ACC112 (cell line): ENCODE measurements around the gene RNF31.

Experiments used
- H2AFZ ChIP-seq: fragments of 200-600 bp; sonication (generic); one replicate; pipeline ENCODE4 v1.6.0; 2017; ENCODE audit warnings: antibody characterized with exemption, low read length; ENCODE audit not compliant: unreplicated experiment
- H3K27ac ChIP-seq: fragments of 200-600 bp; sonication (generic); 2 replicates; pipeline ENCODE4 v1.5.1; 2014; ENCODE audit warnings: low read depth, mild to moderate bottlenecking, antibody characterized with exemption, low read length, moderate library complexity
- H3K27me3 ChIP-seq: fragments of 200-600 bp; sonication (generic); 2 replicates; pipeline ENCODE4 v1.6.1; 2014; ENCODE audit warnings: mild to moderate bottlenecking, antibody characterized with exemption, low read length, moderate library complexity, mixed read lengths; ENCODE audit not compliant: insufficient read depth
- H3K36me3 ChIP-seq: fragments of 200-600 bp; sonication (generic); 2 replicates; pipeline ENCODE4 v1.6.1; 2016; ENCODE audit warnings: mild to moderate bottlenecking, antibody characterized with exemption, low read length, moderate library complexity, mixed read lengths; ENCODE audit not compliant: insufficient read depth
- H3K4me1 ChIP-seq: fragments of 200-600 bp; sonication (generic); one replicate; pipeline ENCODE4 v1.6.1; 2016; ENCODE audit warnings: low read length, mixed read lengths; ENCODE audit not compliant: insufficient read depth, unreplicated experiment, control insufficient read depth
- H3K4me3 ChIP-seq: fragments of 200-600 bp; sonication (generic); 2 replicates; pipeline ENCODE4 v1.5.1; 2014; ENCODE audit warnings: mild to moderate bottlenecking, low read depth, low read length
- H3K79me2 ChIP-seq: fragments of 200-600 bp; sonication (generic); one replicate; pipeline ENCODE4 v1.6.0; 2016; ENCODE audit warnings: low read length; ENCODE audit not compliant: control insufficient read depth, unreplicated experiment, insufficient read depth

RNF31 gene

DNA sequence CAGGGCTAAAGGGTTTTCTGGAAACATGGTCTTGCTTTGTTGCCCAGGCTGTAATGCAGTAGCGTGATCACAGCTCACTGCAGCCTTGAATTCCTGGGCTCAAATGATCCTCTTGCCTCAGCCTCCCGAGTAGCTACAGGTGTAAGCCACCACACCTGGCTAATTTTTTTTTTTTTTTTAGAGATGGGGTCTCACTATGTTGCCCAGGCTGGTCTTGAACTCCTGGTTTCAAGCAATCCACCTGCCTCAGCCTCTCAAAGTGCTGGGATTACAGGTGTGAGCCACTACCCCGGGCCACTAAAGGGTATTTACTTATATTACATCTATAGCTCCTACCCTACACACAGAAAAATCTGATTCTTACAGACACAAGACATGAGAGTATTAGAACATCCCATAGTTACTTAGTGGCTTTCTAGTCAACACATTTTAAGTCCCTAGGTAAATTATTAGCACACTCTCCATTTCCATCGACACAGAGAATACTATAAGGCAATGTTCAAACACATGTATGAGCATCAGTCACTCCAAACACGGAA is 38.9 kb upstream of the RNF31 start:
- H3K36me3 ChIP-seq: no peaks in the 10 kb centered on the region
- no peak overlapping the region for H3K27ac ChIP-seq
- H2AFZ ChIP-seq: no peak overlapping the region
- H3K79me2 ChIP-seq: no peaks in the 10 kb centered on the region
- no peaks in the 10 kb centered on the region for H3K27me3 ChIP-seq
- no peak overlapping the region for H3K4me3 ChIP-seq
- peaks cover 9% of the 10 kb centered on the region for H3K4me1 ChIP-seq

- no peaks in the 10 kb centered on the region for H3K36me3 ChIP-seq
- H3K27ac ChIP-seq: no peak overlapping the region
- H3K79me2 ChIP-seq: no peaks in the 10 kb centered on the region
- H3K27me3 ChIP-seq: no peaks in the 10 kb centered on the region
- H3K4me3 ChIP-seq: no peak overlapping the region
- H3K4me1 ChIP-seq: peaks cover 9% of the 10 kb centered on the region
- no peak overlapping the region for H2AFZ ChIP-seq
Measured at GRCh38 chr14:24110060-24110459, 37.2 kb upstream of the RNF31 start.

GRCh38 chr14:24110523-24110922 is 36.8 kb upstream of the RNF31 start:
- no peak overlapping the region for H3K4me3 ChIP-seq
- H3K27ac ChIP-seq: no peak overlapping the region
- no peaks in the 10 kb centered on the region for H3K27me3 ChIP-seq
- H3K4me1 ChIP-seq: peaks cover 11% of the 10 kb centered on the region
- no peaks in the 10 kb centered on the region for H3K79me2 ChIP-seq
- H2AFZ ChIP-seq: no peak overlapping the region
- H3K36me3 ChIP-seq: no peaks in the 10 kb centered on the region

DNA sequence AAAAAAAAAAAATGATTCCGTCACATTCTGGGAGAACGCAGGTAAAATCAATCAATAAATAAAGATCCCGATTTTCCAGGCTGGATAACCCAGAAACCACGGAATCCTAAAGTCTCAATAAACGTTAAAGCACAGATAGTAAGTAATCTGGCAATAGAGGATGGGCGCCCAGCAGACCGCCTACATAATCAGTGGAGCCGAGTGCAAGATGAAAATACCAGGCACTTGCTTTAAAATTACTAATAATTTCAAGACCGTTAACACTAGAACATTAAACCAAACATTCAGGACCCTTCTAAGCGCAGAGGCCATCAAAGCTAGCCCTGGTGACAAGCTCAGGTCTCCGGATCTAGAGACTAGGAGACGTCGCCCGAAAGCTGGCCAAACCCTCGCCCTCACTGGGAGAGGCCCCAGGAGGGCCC is 33.9 kb upstream of the RNF31 start:
- H3K36me3 ChIP-seq: no peaks in the 10 kb centered on the region; the same call in 1 of the 2 replicates
- H3K79me2 ChIP-seq: no peaks in the 10 kb centered on the region
- H3K4me1 ChIP-seq: peaks cover 6% of the 10 kb centered on the region
- H3K27me3 ChIP-seq: no peaks in the 10 kb centered on the region
- H2AFZ ChIP-seq: peak overlapping the region; percentile 55
- H3K27ac ChIP-seq: peak overlapping the region; percentile 89
- peak overlapping the region; percentile 91 for H3K4me3 ChIP-seq

DNA sequence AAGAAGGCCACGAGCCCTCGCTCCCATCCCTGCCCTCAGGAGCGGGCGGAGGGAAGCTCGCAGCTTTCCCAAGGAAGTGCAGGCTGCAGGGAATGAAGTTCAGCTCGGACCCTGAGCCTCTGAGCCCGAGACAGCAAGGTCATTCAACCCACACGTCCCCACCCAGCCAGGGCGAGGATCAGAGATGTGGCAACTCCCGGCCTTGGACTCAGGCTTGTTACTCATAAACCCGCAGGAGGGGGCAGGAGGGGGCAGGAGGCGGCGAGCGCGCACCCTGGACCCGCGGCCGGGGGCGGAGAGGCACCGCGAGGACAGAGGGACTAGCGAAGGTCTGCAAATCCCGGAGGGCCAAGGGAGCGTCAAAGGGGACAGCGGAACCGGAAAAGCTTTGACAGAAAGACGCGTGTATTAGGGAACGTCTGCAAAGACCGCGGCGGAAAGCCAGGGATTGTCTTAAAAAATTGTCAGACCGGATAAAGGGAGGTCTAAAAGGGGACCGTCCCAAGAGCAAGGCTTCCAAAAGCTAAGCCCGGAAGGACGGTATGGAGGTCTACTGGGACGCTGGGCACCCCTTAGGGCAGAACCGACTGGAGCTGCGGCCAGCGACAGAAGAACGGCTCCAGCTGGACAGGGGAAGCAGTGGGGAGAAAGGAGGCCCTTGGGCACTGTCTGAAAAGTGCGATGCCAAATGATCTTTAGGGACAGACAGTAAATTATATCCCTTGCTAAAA is 33.3 kb upstream of the RNF31 start:
- peak overlapping the region; percentile 55 for H2AFZ ChIP-seq
- H3K4me1 ChIP-seq: peaks cover 6% of the 10 kb centered on the region
- H3K36me3 ChIP-seq: no peaks in the 10 kb centered on the region; the same call in 1 of the 2 replicates
- H3K27ac ChIP-seq: peak overlapping the region; percentile 89
- H3K27me3 ChIP-seq: no peaks in the 10 kb centered on the region
- peak overlapping the region; percentile 91 for H3K4me3 ChIP-seq
- H3K79me2 ChIP-seq: no peaks in the 10 kb centered on the region

- peaks cover 6% of the 10 kb centered on the region for H3K4me1 ChIP-seq
- H2AFZ ChIP-seq: peak within 1 kb of the TSS; percentile 91
- no peaks in the 10 kb centered on the region; the same call in 1 of the 2 replicates for H3K36me3 ChIP-seq
- no peaks in the 10 kb centered on the region for H3K79me2 ChIP-seq
- H3K27me3 ChIP-seq: no peaks in the 10 kb centered on the region
- peak within 1 kb of the TSS; percentile 89 for H3K27ac ChIP-seq
- H3K4me3 ChIP-seq: peak within 1 kb of the TSS; percentile 91
Measured at GRCh38 chr14:24114532-24115421, 32.5 kb upstream of the RNF31 start, which contains the start of the genes DCAF11 and NRL. DCAF11 (plus strand) TSS chr14:24114777; CDS start chr14:24115595, 818 bp downstream. NRL (minus strand) TSS chr14:24114949; CDS start chr14:24082848, 32,101 bp downstream.

DNA sequence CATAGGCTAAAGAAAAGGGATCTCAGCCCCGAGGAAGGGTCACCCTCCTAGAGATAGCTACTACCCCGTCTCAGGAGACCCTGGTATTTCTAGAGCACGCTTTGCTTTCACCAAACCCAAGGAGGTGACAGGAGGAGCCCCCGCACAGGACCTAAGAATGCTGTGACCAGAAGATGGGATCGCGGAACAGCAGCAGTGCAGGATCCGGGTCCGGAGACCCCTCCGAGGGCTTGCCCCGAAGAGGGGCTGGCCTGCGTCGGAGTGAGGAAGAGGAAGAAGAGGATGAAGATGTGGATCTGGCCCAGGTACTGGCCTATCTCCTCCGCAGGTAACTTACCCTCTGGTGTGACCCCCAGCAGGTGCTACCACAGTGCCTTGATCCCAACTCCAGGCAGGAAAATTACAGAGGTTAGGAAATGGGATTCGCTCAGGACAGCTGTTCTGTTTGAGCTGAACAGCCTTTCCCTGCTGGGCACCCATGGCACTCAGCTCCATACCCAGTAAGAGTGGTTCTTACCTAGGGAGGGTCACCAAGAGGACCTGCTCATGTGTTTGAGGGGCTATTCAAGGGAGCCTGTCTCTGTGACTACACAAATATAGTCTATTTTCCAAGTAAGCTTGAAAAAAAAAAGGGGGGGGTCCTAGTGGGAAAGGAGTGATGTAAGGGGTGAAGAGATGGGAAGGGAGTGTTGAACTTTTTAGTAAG is 31.7 kb upstream of the RNF31 start:
- Histone ChIP-seq H2AFZ (peak overlapping the region; percentile 91), H3K4me3 (peak overlapping the region; percentile 91), H3K4me1 (peaks cover 6% of the 10 kb centered on the region), H3K27me3 (no peaks in the 10 kb centered on the region), H3K79me2 (no peaks in the 10 kb centered on the region), H3K36me3 (no peaks in the 10 kb centered on the region; the same call in 1 of the 2 replicates), H3K27ac (no peak overlapping the region)

- Histone ChIP-seq H3K4me3 (peak overlapping the region; percentile 91; the same call in 1 of the 2 replicates), H3K27ac (no peak overlapping the region), H3K4me1 (peaks cover 6% of the 10 kb centered on the region), H3K79me2 (no peaks in the 10 kb centered on the region), H3K27me3 (no peaks in the 10 kb centered on the region), H3K36me3 (no peaks in the 10 kb centered on the region; the same call in 1 of the 2 replicates), H2AFZ (no peak overlapping the region)
Measured at GRCh38 chr14:24116128-24116814, 31.0 kb upstream of the RNF31 start.

DNA sequence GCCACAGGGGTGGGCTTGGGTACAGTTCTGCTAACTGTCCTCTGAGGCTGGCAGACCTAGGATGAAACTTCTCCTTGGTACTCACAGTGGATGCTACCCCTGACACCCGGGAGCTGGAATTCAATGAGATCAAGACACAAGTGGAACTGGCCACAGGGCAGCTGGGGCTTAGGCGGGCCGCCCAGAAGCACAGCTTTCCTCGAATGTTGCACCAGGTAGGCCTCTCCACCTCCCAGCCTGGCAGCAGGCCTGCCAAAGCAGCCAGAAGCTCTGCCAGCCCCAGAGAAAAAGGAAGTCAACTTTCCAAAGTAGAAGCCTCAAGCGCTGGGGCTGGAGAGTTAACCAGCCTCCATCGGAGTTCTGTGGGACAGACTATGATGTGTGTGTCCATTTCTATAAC is 30.1 kb upstream of the RNF31 start:
- H3K4me3 ChIP-seq: no peak overlapping the region
- no peaks in the 10 kb centered on the region; the same call in 1 of the 2 replicates for H3K36me3 ChIP-seq
- H3K27ac ChIP-seq: no peak overlapping the region
- H3K79me2 ChIP-seq: no peaks in the 10 kb centered on the region
- no peaks in the 10 kb centered on the region for H3K27me3 ChIP-seq
- H3K4me1 ChIP-seq: peaks cover 6% of the 10 kb centered on the region
- H2AFZ ChIP-seq: no peak overlapping the region
